ENCODE results near the gene CIRBP.

Gene CIRBP

DNA sequence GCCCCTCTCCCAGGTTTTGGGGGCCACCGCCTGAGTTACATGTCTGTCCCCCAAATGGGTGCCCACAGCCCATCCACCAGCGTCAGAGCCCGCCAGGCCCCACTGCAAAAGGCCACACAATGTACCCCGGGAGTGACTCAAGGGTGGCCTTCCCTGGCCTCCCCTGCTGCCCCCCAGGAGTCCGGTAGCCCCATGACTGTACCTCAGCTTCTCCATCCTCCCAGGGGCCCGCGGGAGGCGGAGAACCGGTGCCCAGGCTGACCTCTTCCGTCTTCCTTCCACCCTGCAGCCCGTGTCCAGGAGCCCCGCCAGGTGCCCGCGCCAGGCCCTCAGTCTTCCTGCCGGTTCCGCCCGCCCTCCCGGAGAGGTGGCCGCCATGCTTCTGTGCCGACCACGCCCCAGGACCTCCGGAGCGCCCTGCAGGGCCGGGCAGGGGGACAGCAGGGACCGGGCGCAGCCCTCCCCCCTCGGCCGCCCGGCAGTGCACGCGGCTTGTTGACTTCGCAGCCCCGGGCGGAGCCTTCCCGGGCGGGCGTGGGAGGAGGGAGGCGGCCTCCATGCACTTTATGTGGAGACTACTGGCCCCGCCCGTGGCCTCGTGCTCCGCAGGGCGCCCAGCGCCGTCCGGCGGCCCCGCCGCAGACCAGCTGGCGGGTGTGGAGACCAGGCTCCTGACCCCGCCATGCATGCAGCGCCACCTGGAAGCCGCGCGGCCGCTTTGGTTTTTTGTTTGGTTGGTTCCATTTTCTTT is 41.7 kb upstream of the CIRBP start:
- no peak overlapping the region for H3K4me3 ChIP-seq (ENCODE audit: low read depth, low read length)
- TF ChIP-seq, protein P1, sequence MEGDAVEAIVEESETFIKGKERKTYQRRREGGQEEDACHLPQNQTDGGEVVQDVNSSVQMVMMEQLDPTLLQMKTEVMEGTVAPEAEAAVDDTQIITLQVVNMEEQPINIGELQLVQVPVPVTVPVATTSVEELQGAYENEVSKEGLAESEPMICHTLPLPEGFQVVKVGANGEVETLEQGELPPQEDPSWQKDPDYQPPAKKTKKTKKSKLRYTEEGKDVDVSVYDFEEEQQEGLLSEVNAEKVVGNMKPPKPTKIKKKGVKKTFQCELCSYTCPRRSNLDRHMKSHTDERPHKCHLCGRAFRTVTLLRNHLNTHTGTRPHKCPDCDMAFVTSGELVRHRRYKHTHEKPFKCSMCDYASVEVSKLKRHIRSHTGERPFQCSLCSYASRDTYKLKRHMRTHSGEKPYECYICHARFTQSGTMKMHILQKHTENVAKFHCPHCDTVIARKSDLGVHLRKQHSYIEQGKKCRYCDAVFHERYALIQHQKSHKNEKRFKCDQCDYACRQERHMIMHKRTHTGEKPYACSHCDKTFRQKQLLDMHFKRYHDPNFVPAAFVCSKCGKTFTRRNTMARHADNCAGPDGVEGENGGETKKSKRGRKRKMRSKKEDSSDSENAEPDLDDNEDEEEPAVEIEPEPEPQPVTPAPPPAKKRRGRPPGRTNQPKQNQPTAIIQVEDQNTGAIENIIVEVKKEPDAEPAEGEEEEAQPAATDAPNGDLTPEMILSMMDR (IDR thresholded peaks at IDR 0.05; ENCODE audit: control insufficient read depth, extremely low read depth, insufficient read depth): no peak
- no peak for DNase-seq (ENCODE audit: low read depth)

DNA sequence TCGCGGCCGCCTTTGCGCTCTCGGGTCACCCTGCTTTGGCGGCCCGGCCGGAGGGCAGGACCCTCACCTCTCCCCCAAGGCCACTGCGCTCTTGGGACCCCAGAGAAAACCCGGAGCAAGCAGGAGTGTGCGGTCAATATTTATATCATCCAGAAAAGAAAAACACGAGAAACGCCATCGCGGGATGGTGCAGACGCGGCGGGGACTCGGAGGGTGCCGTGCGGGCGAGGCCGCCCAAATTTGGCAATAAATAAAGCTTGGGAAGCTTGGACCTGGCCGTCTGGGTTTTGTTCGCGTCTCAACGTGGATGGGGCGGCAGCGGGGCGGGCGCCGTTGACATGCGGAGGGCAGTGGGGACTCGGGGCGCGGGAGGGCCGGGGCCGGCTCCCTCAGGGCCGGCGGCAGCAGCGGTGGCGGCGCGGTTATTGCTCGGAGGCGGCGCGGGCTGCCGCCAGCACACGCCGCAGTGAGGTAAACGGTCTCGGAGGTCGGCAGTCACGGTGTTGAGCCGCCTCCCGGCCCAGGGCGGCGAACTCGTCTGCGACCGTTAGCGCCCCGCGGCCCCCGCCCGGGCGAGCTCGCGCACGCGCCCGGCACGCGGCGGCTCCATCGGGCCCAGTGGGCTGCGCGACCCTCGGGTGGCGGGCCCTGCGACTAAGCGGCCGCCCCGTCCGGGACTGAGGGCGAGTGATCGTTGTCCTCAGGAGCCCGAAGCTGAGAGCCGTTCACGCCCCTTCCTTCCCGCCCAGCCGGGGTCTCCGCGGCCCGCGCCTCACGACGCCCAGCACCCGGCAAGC is 40.8 kb upstream of the CIRBP start:
- DNase-seq (ENCODE audit: low read depth): no peak
- no peak overlapping the region for H3K4me3 ChIP-seq (ENCODE audit: low read depth, low read length)
- TF ChIP-seq, protein P1 (IDR thresholded peaks at IDR 0.05; ENCODE audit: control insufficient read depth, extremely low read depth, insufficient read depth): no peak

DNA sequence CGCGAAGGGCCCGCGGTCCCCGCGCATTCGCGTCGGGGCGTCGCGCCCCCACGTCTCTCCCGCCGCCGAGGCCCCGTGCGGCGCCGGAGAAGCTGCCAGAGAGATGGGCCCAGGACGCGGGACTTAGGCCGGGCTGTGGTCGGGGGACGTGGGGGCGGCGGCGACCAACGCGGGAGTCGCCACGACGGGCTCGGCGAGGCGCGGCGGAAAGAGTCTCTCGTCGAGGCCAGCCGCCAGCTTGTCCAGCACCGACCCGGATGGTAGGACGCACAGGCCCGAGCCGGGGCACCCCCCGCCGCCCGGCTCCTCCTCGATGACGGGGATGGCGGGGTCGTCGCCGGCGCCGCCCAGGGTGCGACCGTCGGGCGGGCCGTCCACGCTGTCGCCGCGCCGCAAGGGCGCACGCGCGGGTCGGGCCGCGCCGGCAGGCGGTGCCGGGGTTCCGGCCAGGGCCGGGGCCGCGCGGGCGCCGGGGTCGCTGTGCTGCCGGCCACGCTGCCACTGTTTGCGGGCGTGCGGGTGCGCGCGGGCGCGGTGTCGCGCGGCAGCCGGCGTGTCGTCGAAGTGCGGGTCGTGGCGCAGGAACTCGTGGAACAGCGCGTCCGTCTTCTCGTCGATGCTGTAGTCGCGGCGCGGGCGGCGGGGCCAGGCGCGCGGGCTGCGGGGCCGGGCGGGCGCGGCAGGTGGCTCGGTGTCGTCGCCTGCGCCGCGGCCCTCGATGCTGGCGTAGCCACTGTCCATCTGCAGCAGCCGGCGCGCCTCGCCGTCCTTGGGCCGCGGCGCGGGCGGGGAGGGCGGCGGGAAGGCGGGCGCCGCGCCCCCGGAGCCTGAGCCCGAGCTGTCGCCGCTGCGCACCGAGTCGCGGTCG is 39.8 kb upstream of the CIRBP start:
- TF ChIP-seq, protein P1 (IDR thresholded peaks at IDR 0.05; ENCODE audit: control insufficient read depth, extremely low read depth, insufficient read depth): no peak
- no peak for DNase-seq (ENCODE audit: low read depth)
- H3K4me3 ChIP-seq (ENCODE audit: low read depth, low read length): no peak overlapping the region

DNA sequence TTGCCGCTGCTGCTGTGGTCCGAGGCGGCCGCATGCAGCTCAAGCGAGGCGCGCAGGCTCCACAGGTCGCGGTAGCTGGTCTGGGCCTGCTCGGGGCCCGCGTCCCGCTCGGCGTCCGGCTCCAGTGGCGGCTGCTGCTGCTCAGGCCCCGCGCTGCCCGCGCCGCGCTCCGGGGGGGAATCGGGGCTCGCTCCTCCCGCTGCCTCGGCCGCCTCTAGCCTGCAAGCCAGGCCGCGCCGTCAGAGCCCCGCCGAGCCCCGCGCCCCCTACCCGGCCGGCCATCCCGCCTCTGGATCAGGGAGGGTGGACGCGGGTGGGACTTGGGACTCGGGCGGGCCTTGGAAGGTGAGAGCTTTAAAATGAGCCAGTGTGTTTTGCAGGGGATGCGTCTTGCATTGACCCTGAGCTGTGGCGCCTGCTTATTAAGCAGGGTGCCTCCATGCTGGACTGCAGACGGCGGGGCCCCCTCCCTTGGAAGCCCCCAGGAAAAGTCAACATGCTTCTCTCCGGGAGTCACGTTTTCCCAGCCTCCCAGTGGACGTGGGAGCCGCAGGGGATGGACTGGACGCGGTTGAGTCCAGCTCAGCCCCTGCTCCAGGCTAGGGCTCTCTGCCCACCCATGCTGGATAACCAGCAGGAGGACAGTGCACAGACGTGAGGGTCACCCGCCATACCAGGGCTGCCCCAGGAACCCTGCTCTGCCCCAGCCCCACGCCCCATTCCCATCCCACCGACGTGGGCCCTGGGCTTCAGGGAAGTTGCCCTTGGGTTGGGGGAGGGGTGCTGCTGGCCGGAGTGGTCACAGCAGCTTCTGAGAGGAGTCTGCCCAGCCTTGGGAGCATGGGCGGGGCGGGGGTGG is 39.0 kb upstream of the CIRBP start:
- TF ChIP-seq, protein P1 (IDR thresholded peaks at IDR 0.05; ENCODE audit: control insufficient read depth, extremely low read depth, insufficient read depth): no peak
- DNase-seq (ENCODE audit: low read depth): no peak
- H3K4me3 ChIP-seq (ENCODE audit: low read depth, low read length): no peak overlapping the region

DNA sequence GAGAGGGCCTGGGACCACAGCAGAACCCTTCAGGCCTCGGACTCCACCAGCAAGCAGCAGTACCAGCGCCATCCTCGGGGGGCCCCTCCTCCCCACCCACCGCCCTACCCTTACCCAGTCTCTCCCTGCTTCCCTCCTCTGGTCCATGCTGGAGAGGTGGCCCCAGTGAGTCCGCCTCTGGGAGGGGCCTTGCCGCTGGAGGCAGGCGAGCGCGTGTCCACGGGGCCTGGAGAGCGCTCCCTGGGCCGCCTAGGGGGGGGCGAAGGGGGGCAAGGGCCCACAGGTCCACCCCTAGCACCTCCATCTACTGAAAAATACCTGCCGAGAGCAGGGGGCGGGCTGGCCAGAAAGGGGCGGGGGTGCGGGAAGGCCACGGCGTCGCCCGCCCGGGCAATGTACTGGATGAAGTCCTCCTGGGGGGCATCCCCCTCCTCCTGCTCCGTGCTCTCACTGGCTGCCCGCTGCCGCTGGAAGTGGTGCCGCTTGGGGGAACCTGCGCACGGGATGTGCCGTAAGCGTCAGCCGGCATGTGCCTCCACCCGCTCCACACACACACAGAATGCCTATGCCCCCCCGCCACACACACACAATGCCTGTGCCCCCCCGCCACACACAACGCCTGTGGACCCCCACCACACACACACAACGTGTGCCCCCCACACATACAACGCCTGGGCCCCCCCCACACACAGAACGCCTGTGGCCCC is 38.2 kb upstream of the CIRBP start:
- TF ChIP-seq, protein P1 (IDR thresholded peaks at IDR 0.05; ENCODE audit: control insufficient read depth, extremely low read depth, insufficient read depth): no peak
- no peak for DNase-seq (ENCODE audit: low read depth)
- H3K4me3 ChIP-seq (ENCODE audit: low read depth, low read length): no peak overlapping the region
